ENCODE results near the gene PRKAA2. TPM values are rescaled to one million over a fixed set of nuclear protein-coding genes. Genes with fewer than 3 reads are reported as not detected.

PRKAA2 gene

GRCh38 chr1:56726706-56727105, 81.6 kb downstream of the PRKAA2 start:
- no peaks in the 10 kb centered on the region for H3K4me1 ChIP-seq (ENCODE audit: control insufficient read depth, insufficient read depth, low read length)
- no peaks in the 10 kb centered on the region for H3K9me3 ChIP-seq (replicated peaks; ENCODE audit: low read length)
- H3K9ac ChIP-seq (ENCODE audit: low read depth, low read length) = no peak overlapping the region
- H3K27me3 ChIP-seq (ENCODE audit: control insufficient read depth, insufficient read depth, low read length) = peaks cover 8% of the 10 kb centered on the region
- H3K4me2 ChIP-seq (ENCODE audit: low read length) = no peak overlapping the region
- H3K4me3 ChIP-seq (ENCODE audit: low read length) = no peak overlapping the region
- H3K36me3 ChIP-seq (ENCODE audit: insufficient read depth, low read length) = no peaks in the 10 kb centered on the region

- Histone ChIP-seq H3K27me3 (ENCODE audit: control insufficient read depth, insufficient read depth, low read length) (peaks cover 11% of the 10 kb centered on the region), H3K9me3 (replicated peaks; ENCODE audit: low read length) (no peaks in the 10 kb centered on the region), H3K4me3 (ENCODE audit: low read length) (no peak overlapping the region), H3K36me3 (ENCODE audit: insufficient read depth, low read length) (no peaks in the 10 kb centered on the region), H3K4me2 (ENCODE audit: low read length) (no peak overlapping the region), H3K4me1 (ENCODE audit: control insufficient read depth, insufficient read depth, low read length) (no peaks in the 10 kb centered on the region), H3K9ac (ENCODE audit: low read depth, low read length) (no peak overlapping the region)
Observed at GRCh38 chr1:56728964-56729363, 83.8 kb downstream of the PRKAA2 start.

DNA sequence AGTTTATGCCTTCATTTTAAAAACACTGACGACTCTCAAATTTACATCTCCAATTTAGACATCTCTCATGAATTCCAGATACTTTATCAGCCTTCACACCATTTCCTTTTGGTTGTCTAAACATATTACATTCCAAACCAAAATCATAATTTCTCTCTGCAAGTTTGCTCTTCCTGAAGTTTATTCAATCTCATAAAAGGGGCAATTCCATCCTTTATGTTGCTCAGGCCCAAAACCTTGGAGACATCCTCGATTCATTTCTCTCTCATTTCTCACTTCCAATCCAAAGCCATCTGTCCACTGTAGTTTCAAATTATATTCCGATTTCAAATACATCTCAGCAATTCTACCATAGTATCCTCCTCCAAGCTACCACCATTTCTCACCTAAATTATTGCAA, 100.1 kb downstream of the PRKAA2 start:
- Histone ChIP-seq H3K4me2 (ENCODE audit: low read length) (no peak overlapping the region), H3K36me3 (ENCODE audit: insufficient read depth, low read length) (no peaks in the 10 kb centered on the region), H3K9ac (ENCODE audit: low read depth, low read length) (no peak overlapping the region), H3K4me1 (ENCODE audit: control insufficient read depth, insufficient read depth, low read length) (no peaks in the 10 kb centered on the region), H3K9me3 (replicated peaks; ENCODE audit: low read length) (no peaks in the 10 kb centered on the region), H3K27me3 (ENCODE audit: control insufficient read depth, insufficient read depth, low read length) (peaks cover 2% of the 10 kb centered on the region), H3K4me3 (ENCODE audit: low read length) (no peak overlapping the region)

GRCh38 chr1:56754708-56755479, 109.8 kb downstream of the PRKAA2 start:
- Histone ChIP-seq H3K4me3 (ENCODE audit: low read length) (no peak overlapping the region), H3K4me2 (ENCODE audit: low read length) (no peak overlapping the region), H3K4me1 (ENCODE audit: control insufficient read depth, insufficient read depth, low read length) (no peaks in the 10 kb centered on the region), H3K27me3 (ENCODE audit: control insufficient read depth, insufficient read depth, low read length) (peaks cover 7% of the 10 kb centered on the region), H3K9me3 (replicated peaks; ENCODE audit: low read length) (no peaks in the 10 kb centered on the region), H3K9ac (ENCODE audit: low read depth, low read length) (no peak overlapping the region), H3K36me3 (ENCODE audit: insufficient read depth, low read length) (no peaks in the 10 kb centered on the region)

DNA sequence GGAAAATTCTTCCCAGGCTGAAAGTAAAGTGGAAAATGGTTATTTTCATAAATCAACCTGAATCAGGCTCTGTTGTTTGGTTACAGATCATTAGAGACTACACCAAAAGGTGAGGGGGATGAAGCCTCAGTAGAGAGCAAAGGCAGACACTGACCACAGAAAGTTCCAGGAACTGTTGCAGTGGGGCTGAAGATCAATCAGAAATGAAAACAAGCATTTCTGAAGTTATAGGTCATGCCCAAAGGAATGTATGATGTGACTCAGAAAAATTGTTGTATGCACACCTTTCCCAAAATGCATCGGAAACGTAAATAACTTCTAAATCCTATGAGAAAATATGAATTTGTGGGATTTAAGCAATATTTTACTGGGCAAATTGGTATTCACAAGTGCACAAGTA, 110.8 kb downstream of the PRKAA2 start:
- no peaks in the 10 kb centered on the region for H3K36me3 ChIP-seq (ENCODE audit: insufficient read depth, low read length)
- no peaks in the 10 kb centered on the region for H3K9me3 ChIP-seq (replicated peaks; ENCODE audit: low read length)
- peaks cover 7% of the 10 kb centered on the region for H3K27me3 ChIP-seq (ENCODE audit: control insufficient read depth, insufficient read depth, low read length)
- H3K4me3 ChIP-seq (ENCODE audit: low read length) = no peak overlapping the region
- no peak overlapping the region for H3K4me2 ChIP-seq (ENCODE audit: low read length)
- H3K4me1 ChIP-seq (ENCODE audit: control insufficient read depth, insufficient read depth, low read length) = no peaks in the 10 kb centered on the region
- no peak overlapping the region for H3K9ac ChIP-seq (ENCODE audit: low read depth, low read length)

DNA sequence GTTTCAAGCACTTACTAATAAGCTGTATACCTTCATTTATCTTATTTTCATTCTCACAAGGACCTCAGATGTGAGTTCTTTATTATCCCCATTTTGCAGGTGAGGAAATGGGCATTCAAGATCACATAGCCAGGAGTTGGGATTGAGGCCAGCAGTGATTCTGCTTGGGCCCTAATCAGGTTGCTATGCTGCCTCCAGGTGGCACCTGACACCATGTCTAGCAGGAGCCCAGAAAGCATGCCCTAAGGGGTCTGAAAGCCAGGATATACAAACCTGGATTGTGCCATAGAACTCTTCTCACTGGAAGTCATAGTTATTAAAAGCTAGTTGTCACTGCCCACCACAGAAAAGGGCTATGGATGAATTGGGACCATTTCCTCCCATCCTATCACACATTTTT, 113.0 kb downstream of the PRKAA2 start:
- no peaks in the 10 kb centered on the region for H3K36me3 ChIP-seq (ENCODE audit: insufficient read depth, low read length)
- H3K4me3 ChIP-seq (ENCODE audit: low read length) = no peak overlapping the region
- no peaks in the 10 kb centered on the region for H3K4me1 ChIP-seq (ENCODE audit: control insufficient read depth, insufficient read depth, low read length)
- no peaks in the 10 kb centered on the region for H3K9me3 ChIP-seq (replicated peaks; ENCODE audit: low read length)
- H3K27me3 ChIP-seq (ENCODE audit: control insufficient read depth, insufficient read depth, low read length) = peaks cover 4% of the 10 kb centered on the region
- H3K9ac ChIP-seq (ENCODE audit: low read depth, low read length) = no peak overlapping the region
- H3K4me2 ChIP-seq (ENCODE audit: low read length) = no peak overlapping the region

GRCh38 chr1:56758794-56759193, 113.7 kb downstream of the PRKAA2 start:
- peaks cover 4% of the 10 kb centered on the region for H3K27me3 ChIP-seq (ENCODE audit: control insufficient read depth, insufficient read depth, low read length)
- no peaks in the 10 kb centered on the region for H3K36me3 ChIP-seq (ENCODE audit: insufficient read depth, low read length)
- no peaks in the 10 kb centered on the region for H3K4me1 ChIP-seq (ENCODE audit: control insufficient read depth, insufficient read depth, low read length)
- H3K4me2 ChIP-seq (ENCODE audit: low read length) = no peak overlapping the region
- no peak overlapping the region for H3K4me3 ChIP-seq (ENCODE audit: low read length)
- no peaks in the 10 kb centered on the region for H3K9me3 ChIP-seq (replicated peaks; ENCODE audit: low read length)
- no peak overlapping the region for H3K9ac ChIP-seq (ENCODE audit: low read depth, low read length)

Small RNA genes within 50 kb of the gene (small RNA-seq; reads per million reads assigned to genes)
- not detected for gene AC099789.1
